Activated CD8-positive, alpha-beta T cell treated with anti-CD3 and anti-CD28 coated beads, Interleukin-2, amount 10 ng/mL, durations not matched to agents 7 days and 5 days (primary cell): ENCODE data around the gene SNX10. TPM values are rescaled to one million over a fixed set of nuclear protein-coding genes. Genes with fewer than 3 reads are reported as not detected.
A peak's percentile ranks its signal among the peaks of the same experiment; 100 is the strongest.

ENCODE experiments used
- ATAC-seq: fragments of 150-1000 bp; cut with Tn5 transposase; one replicate; pipeline ENCODE4 v1.10.0; 2021; ENCODE audit warnings: moderate library complexity
- CTCF ChIA-PET: fragments of 350-600 bp; sonication (Branson Sonifier 250); formaldehyde crosslinking; loops from one replicate; lab custom pipeline; 2021; ENCODE audit warnings: antibody characterized with exemption; lab: Charles Lee
- POLR2A ChIA-PET: fragments of 350-600 bp; sonication (Branson Sonifier 250); formaldehyde crosslinking; loops from one replicate; lab custom pipeline; 2021; ENCODE audit warnings: antibody characterized with exemption; lab: Charles Lee
- DNase-seq: peaks from one replicate; pipeline ENCODE4 v3.0.0-alpha.2; 2020
- H3K27ac Mint-ChIP-seq: one replicate; pipeline ENCODE4 v1.8.0; 2021; ENCODE audit warnings: mild to moderate bottlenecking, mixed read lengths
- H3K27me3 Mint-ChIP-seq: one replicate; pipeline ENCODE4 v1.8.0; 2021; ENCODE audit warnings: low read depth, mixed read lengths
- H3K36me3 Mint-ChIP-seq: one replicate; pipeline ENCODE4 v1.8.0; 2021; ENCODE audit warnings: low read depth, mixed read lengths
- H3K4me1 Mint-ChIP-seq: one replicate; pipeline ENCODE4 v1.8.0; 2021; ENCODE audit warnings: low read depth, mixed read lengths
- H3K4me3 Mint-ChIP-seq: one replicate; pipeline ENCODE4 v1.8.0; 2021; ENCODE audit warnings: mild to moderate bottlenecking, mixed read lengths
- H3K9me3 Mint-ChIP-seq: one replicate; pipeline ENCODE4 v1.8.0; 2022; ENCODE audit warnings: mixed read lengths; ENCODE audit not compliant: insufficient read depth
- total RNA-seq, 2 experiments: library from RNA; stranded (reverse); gene quantifications; one replicate each; pipeline ENCODE4 v1.2.3, GENCODE V29; 2021

SNX10 gene
- total RNA-seq, 2 experiments from 2014 or later: 39.2 to 42.7 TPM

GRCh38 chr7:26340476-26341018 is 48.9 kb downstream of the SNX10 start:
- H3K4me3 Mint-ChIP-seq: no peak overlapping the region
- H3K4me1 Mint-ChIP-seq: peaks cover 8% of the 10 kb centered on the region
- ChIA-PET CTCF (interaction anchor here (1.1 kb wide), 1 partner anchor 29 kb away, joined by 3 read pairs; no protein-coding TSS in a partner anchor), POLR2A (no interaction called here)
- H3K9me3 Mint-ChIP-seq: no peaks in the 10 kb centered on the region
- no peak for ATAC-seq
- H3K27me3 Mint-ChIP-seq: no peaks in the 10 kb centered on the region
- no peak overlapping the region for H3K27ac Mint-ChIP-seq
- H3K36me3 Mint-ChIP-seq: peaks cover 16% of the 10 kb centered on the region
- no peak for DNase-seq

GRCh38 chr7:26343320-26343832 is 51.7 kb downstream of the SNX10 start:
- POLR2A ChIA-PET: no interaction called here

DNA sequence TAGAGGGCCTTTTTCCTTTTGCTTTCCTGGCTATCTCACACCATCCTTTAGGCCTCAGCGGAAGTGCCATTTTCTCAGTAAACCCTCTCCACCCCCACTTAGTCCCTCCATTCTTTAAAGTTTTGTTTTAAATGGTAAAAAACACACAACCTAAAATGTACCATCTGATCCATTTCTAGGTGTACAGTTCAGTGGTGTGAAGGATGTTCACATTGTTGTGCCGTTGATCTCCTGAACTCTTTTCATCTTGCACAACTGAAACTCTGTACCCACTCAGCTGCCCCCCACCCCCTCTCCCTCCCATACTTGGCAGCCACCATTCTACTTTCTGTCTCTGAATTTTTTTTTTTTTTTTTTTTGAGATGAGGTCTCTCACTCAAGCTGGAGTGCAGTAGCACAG is 52.2 kb downstream of the SNX10 start:
- Mint-ChIP-seq H3K27ac (no peak overlapping the region), H3K4me1 (peaks cover 4% of the 10 kb centered on the region), H3K9me3 (no peaks in the 10 kb centered on the region), H3K36me3 (peaks cover 31% of the 10 kb centered on the region), H3K4me3 (no peak overlapping the region), H3K27me3 (no peaks in the 10 kb centered on the region)
- ATAC-seq (no peak), DNase-seq (no peak)
- ChIA-PET CTCF (interaction anchor here (1.3 kb wide), 1 partner anchor 21 kb away, joined by 4 read pairs; no protein-coding TSS in a partner anchor), POLR2A (no interaction called here)

More at GRCh38 chr7:26343320-26343832, 51.7 kb downstream of the SNX10 start:
- Mint-ChIP-seq H3K4me1 (peaks cover 4% of the 10 kb centered on the region), H3K36me3 (peaks cover 28% of the 10 kb centered on the region), H3K27me3 (no peaks in the 10 kb centered on the region), H3K9me3 (no peaks in the 10 kb centered on the region), H3K4me3 (no peak overlapping the region), H3K27ac (no peak overlapping the region)
- no peak for DNase-seq
- no peak for ATAC-seq
- CTCF ChIA-PET: no interaction called here

GRCh38 chr7:26345202-26345601 is 53.5 kb downstream of the SNX10 start:
- H3K4me3 Mint-ChIP-seq: no peak overlapping the region
- ChIA-PET CTCF (interaction anchor here (1.3 kb wide), 1 partner anchor 20 kb away, joined by 4 read pairs; no protein-coding TSS in a partner anchor), POLR2A (no interaction called here)
- H3K9me3 Mint-ChIP-seq: no peaks in the 10 kb centered on the region
- ATAC-seq (no peak), DNase-seq (no peak)
- H3K4me1 Mint-ChIP-seq: peaks cover 4% of the 10 kb centered on the region
- peaks cover 31% of the 10 kb centered on the region for H3K36me3 Mint-ChIP-seq
- H3K27ac Mint-ChIP-seq: no peak overlapping the region
- no peaks in the 10 kb centered on the region for H3K27me3 Mint-ChIP-seq

DNA sequence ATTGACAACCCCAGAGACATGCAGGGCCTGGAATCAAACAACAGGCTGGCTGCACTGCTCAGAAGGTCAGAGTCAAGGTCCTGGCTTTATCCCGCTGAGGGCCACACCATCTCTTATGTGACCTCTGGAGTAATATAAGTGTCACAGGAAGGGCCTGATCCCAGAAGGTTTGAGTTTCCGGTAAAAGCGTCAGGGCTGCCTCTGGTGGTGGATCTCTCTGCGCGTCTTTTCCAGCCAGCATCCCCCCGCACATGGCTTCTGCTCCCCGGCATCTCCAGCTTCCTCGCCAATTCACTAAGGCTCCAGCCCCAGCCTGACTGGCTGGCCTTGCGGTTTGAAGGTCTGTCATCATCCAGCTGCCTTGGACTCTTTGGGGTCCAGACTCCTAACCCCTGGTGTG is 54.2 kb downstream of the SNX10 start:
- ChIA-PET POLR2A (no interaction called here), CTCF (no interaction called here)
- Mint-ChIP-seq H3K4me3 (no peak overlapping the region), H3K9me3 (no peaks in the 10 kb centered on the region), H3K27ac (peak overlapping the region; percentile 8), H3K27me3 (no peaks in the 10 kb centered on the region), H3K36me3 (peaks cover 28% of the 10 kb centered on the region), H3K4me1 (no peaks in the 10 kb centered on the region)
- DNase-seq: no peak
- no peak for ATAC-seq

DNA sequence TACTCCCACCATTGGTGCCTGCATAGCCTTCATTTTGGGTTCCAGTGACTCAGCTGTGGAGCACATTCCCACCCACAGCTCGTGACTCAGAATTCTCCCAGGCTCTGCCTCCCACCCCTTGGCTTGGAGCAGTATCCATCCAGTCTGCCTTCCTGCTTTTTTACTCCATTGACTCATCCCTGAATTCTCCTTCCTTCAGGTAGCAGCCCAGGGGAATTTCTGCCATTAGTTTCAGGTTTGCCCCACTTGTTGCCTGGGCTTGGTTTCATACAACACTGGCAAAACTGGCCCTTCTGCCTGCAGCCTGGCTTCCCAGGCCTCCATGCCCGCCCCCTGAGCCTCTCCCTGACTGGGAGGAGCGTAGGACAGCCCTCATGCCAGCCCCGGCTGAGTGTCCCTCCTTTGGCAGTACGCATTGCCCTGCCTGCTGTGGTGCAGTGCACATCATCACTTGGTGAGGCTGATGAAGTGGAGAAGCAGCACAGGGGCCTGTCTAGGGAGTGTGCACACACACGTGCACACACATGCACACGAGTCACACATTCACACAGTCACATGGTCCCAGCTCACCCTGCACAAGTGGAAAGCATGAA is 55.0 kb downstream of the SNX10 start:
- Mint-ChIP-seq H3K27me3 (no peaks in the 10 kb centered on the region), H3K9me3 (no peaks in the 10 kb centered on the region), H3K4me3 (no peak overlapping the region), H3K4me1 (no peaks in the 10 kb centered on the region), H3K27ac (peak overlapping the region; percentile 30), H3K36me3 (peaks cover 32% of the 10 kb centered on the region)
- no peak for ATAC-seq
- POLR2A ChIA-PET: no interaction called here
- DNase-seq: no peak
- CTCF ChIA-PET: interaction anchor here (2.1 kb wide), 1 partner anchor 18 kb away, joined by 9 read pairs; no protein-coding TSS in a partner anchor

- Mint-ChIP-seq H3K36me3 (peaks cover 36% of the 10 kb centered on the region), H3K27me3 (no peaks in the 10 kb centered on the region), H3K4me3 (no peak overlapping the region), H3K27ac (no peak overlapping the region), H3K9me3 (no peaks in the 10 kb centered on the region), H3K4me1 (no peaks in the 10 kb centered on the region)
- ATAC-seq: no peak
- CTCF ChIA-PET: interaction anchor here (0.6 to 2.1 kb wide), 5 partner anchors 17 to 455 kb away, joined by 3 to 9 read pairs (median 4); no protein-coding TSS in a partner anchor
- no peak for DNase-seq
- POLR2A ChIA-PET: no interaction called here
These were observed 56.7 kb downstream of the SNX10 start for GRCh38 chr7:26348234-26348851.

DNA sequence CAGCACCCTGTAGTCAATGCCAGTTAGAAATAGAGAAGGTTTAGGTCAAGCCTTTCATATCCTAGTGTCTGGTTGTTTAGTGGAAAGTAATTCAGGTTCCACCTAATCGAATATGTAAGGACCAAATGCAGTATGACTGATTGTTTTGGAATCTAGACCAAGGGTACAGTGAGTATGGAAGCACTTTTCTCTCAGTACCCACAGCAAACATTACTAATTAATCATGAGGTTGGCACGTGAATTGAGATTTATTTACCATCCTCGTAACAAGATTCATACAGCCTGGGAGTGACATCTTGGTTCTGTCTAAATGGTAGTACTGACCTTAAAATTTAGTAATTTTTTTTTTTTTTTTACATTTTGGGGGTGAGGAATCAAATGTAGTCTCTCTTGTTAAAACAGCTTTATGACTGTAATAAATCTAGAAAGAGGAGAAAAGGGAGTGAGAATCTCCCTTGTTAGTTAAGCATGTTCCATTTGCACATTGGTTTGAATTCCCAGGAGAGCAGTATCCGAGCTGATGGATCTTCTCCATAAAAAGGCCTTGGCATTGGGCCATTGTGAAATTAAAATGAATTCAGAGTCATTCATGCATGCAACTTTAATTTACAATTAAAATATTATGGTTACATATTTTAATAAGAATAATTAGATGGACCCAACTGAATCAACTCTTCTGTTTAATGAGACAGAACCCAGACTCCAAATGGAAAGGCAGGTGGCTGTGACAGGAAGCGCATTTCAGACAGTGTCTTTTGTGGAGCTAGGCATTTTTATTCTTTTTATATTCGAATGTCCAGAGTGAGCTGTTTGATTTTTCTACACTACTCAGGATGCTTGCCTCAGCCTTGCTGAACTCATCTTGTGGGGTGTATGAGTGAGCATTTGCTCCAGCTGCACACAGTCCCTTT is 57.6 kb downstream of the SNX10 start:
- ChIA-PET CTCF (interaction anchor here (0.8 to 2.0 kb wide), 4 partner anchors 20 to 456 kb away, joined by 3 to 7 read pairs (median 4); no protein-coding TSS in a partner anchor), POLR2A (no interaction called here)

GRCh38 chr7:26351171-26351570 is 59.5 kb downstream of the SNX10 start:
- Mint-ChIP-seq H3K9me3 (no peaks in the 10 kb centered on the region), H3K4me3 (no peak overlapping the region), H3K27me3 (no peaks in the 10 kb centered on the region), H3K4me1 (no peaks in the 10 kb centered on the region), H3K36me3 (peaks cover 35% of the 10 kb centered on the region), H3K27ac (no peak overlapping the region)
- DNase-seq (no peak), ATAC-seq (no peak)
- CTCF ChIA-PET: interaction anchor here (1.0 to 1.4 kb wide), 3 partner anchors 14 to 272 kb away, joined by 3 read pairs; no protein-coding TSS in a partner anchor
- POLR2A ChIA-PET: no interaction called here

More for the DNA sequence above, 57.6 kb downstream of the SNX10 start:
- H3K27me3 Mint-ChIP-seq: no peaks in the 10 kb centered on the region
- DNase-seq (no peak), ATAC-seq (no peak)
- H3K4me1 Mint-ChIP-seq: no peaks in the 10 kb centered on the region
- H3K36me3 Mint-ChIP-seq: peaks cover 35% of the 10 kb centered on the region
- no peak overlapping the region for H3K4me3 Mint-ChIP-seq
- H3K27ac Mint-ChIP-seq: no peak overlapping the region
- no peaks in the 10 kb centered on the region for H3K9me3 Mint-ChIP-seq

DNA sequence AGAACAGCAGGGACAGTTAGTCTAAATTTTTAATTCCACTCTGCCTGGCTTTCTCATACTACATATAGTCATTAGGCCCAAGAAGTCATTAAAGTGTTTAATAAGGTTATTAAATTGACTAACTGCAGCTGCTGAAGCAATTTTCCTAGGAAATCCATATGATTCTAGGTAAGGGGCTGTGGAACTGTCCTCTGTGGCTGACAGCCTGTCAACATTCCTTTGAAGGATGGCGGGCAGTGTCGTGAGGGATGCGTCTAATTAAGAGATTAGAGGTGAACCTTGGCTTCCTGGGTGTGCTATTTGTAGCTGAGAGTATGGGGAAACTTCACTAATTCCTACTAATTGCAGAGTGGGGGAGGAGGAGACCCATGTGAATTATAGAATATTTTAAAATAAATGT is 64.6 kb downstream of the SNX10 start:
- H3K27me3 Mint-ChIP-seq: no peaks in the 10 kb centered on the region
- H3K4me3 Mint-ChIP-seq: no peak overlapping the region
- DNase-seq (no peak), ATAC-seq (no peak)
- no peaks in the 10 kb centered on the region for H3K4me1 Mint-ChIP-seq
- ChIA-PET POLR2A (interaction anchor here (0.9 kb wide), 1 partner anchor 157 kb away, joined by 3 read pairs; no protein-coding TSS in a partner anchor), CTCF (interaction anchor here (0.9 to 3.2 kb wide), 3 partner anchors 10 to 273 kb away, joined by 3 to 14 read pairs (median 10); no protein-coding TSS in a partner anchor)
- peaks cover 13% of the 10 kb centered on the region for H3K36me3 Mint-ChIP-seq
- H3K9me3 Mint-ChIP-seq: no peaks in the 10 kb centered on the region
- H3K27ac Mint-ChIP-seq: no peak overlapping the region
